GM12878 (cell line): ENCODE data around the gene CFAP92. TPM values are rescaled to one million over a fixed set of nuclear protein-coding genes. Genes with fewer than 3 reads are reported as not detected.

Experiments
- ATAC-seq: fragments of 200-7000 bp; cut with Tn5 transposase; 3 replicates; pipeline ENCODE4 v1.9.1; 2020; ENCODE audit warnings: mild to moderate bottlenecking, moderate library complexity
- BruUV-seq: library from RNA; stranded (reverse); fragments of 400-500 nt; replicated peaks from 2 replicates; lab custom pipeline; 2021; lab: Mats Ljungman, UMichigan
- CTCF ChIA-PET: fragments of 300-600 bp; sonication (Branson Sonifier 250); formaldehyde crosslinking; extraction: SDS; loops from one replicate; lab custom pipeline; 2021; ENCODE audit warnings: inconsistent platforms; lab: Yijun Ruan, JAX
- POLR2A ChIA-PET: fragments of 350-600 bp; formaldehyde crosslinking; extraction: SDS; loops from one replicate; lab custom pipeline; 2021; ENCODE audit warnings: inconsistent platforms; lab: Charles Lee
- RAD21 ChIA-PET: fragments of 300-600 bp; sonication (Branson Sonifier 250); formaldehyde crosslinking; loops from one replicate; lab custom pipeline; 2023; ENCODE audit warnings: antibody characterized with exemption; ENCODE audit not compliant: unreplicated experiment; lab: Charles Lee
- SMC1A ChIA-PET: fragments of 300-600 bp; sonication (Branson Sonifier 250); formaldehyde crosslinking; loops from one replicate; lab custom pipeline; 2023; ENCODE audit not compliant: unreplicated experiment, uncharacterized antibody; lab: Charles Lee
- DNase-seq: peaks from one replicate; pipeline ENCODE4 v3.0.0-alpha.2; 2011; ENCODE audit warnings: low read depth, low spot score
- FAIRE-seq: peaks from 3 replicates; lab custom pipeline; 2011; peaks lifted over from hg19 to GRCh38; lab: Jason Lieb, UNC
- H2AFZ ChIP-seq: 2 replicates; pipeline ENCODE4 v1.6.0; 2011; ENCODE audit warnings: low read depth, low read length, control low read depth; ENCODE audit not compliant: control insufficient read depth
- H3K27ac ChIP-seq: 2 replicates; pipeline ENCODE4 v1.5.1; 2011; ENCODE audit warnings: control low read depth; ENCODE audit not compliant: control insufficient read depth, insufficient read depth
- H3K27me3 ChIP-seq, 2 experiments: replicated peaks in 1 of 2; 2 replicates each; pipeline versions ENCODE4 v1.6.0 to v1.6.1; 2011; ENCODE audit warnings: low read length in 1 of 2; ENCODE audit not compliant: control insufficient read depth in 2 of 2, insufficient read depth in 2 of 2
- H3K36me3 ChIP-seq, 2 experiments: 2 replicates each; pipeline ENCODE4 v1.5.1; 2011; ENCODE audit warnings: low read length in 1 of 2; ENCODE audit not compliant: control insufficient read depth in 2 of 2, insufficient read depth in 2 of 2
- H3K4me1 ChIP-seq: 2 replicates; pipeline ENCODE4 v1.6.1; 2011; ENCODE audit warnings: mild to moderate bottlenecking, low read length, moderate library complexity, mixed read lengths; ENCODE audit not compliant: control insufficient read depth, insufficient read depth
- H3K4me2 ChIP-seq: 2 replicates; pipeline ENCODE4 v1.6.0; 2011; ENCODE audit warnings: control low read depth; ENCODE audit not compliant: control insufficient read depth, insufficient read depth
- H3K4me3 ChIP-seq: fragments of 200-600 bp; sonication (generic); 2 replicates; pipeline ENCODE4 v1.5.1; 2016
- H3K79me2 ChIP-seq: 2 replicates; pipeline ENCODE4 v1.6.0; 2011; ENCODE audit warnings: low read length; ENCODE audit not compliant: control insufficient read depth, insufficient read depth
- H3K9ac ChIP-seq: 2 replicates; pipeline ENCODE4 v1.8.0; 2011; ENCODE audit warnings: low read length, control low read depth, mixed read lengths; ENCODE audit not compliant: control insufficient read depth, insufficient read depth
- H3K9me3 ChIP-seq: replicated peaks from 3 replicates; pipeline ENCODE4 v1.5.1; 2011; ENCODE audit warnings: mild to moderate bottlenecking, low read length; ENCODE audit not compliant: control insufficient read depth, insufficient read depth
- H4K20me1 ChIP-seq: 2 replicates; pipeline ENCODE4 v1.6.0; 2011; ENCODE audit not compliant: control insufficient read depth, insufficient read depth
- ASH2L ChIP-seq: fragments of 300-600, 200-600 bp; sonication (generic); IDR thresholded peaks from 2 replicates; pipeline ENCODE4 v1.6.1; 2017; ENCODE audit warnings: low read depth, mild to moderate bottlenecking, borderline replicate concordance
- BHLHE40 ChIP-seq, 2 experiments: fragments of 450-650 bp in 1 of 2; IDR thresholded peaks; 2 replicates each; pipeline ENCODE4 v1.6.1; 2011 to 2017; ENCODE audit warnings: low read depth in 2 of 2, borderline replicate concordance in 1 of 2, improper control_type of control experiment in 1 of 2, low read length in 1 of 2, mild to moderate bottlenecking in 1 of 2
- JUNB ChIP-seq: IDR thresholded peaks from 2 replicates; pipeline ENCODE4 v1.6.1; 2016; ENCODE audit warnings: antibody characterized with exemption, mild to moderate bottlenecking
- POLR2AphosphoS2 ChIP-seq: IDR thresholded peaks from 2 replicates; pipeline ENCODE4 v1.6.1; 2011; ENCODE audit warnings: low read depth, mild to moderate bottlenecking, low read length, improper control_type of control experiment, moderate library complexity
- RUNX3 ChIP-seq: IDR thresholded peaks from 2 replicates; pipeline ENCODE4 v1.6.1; 2012; ENCODE audit warnings: low read length, inconsistent platforms
- SMAD5 ChIP-seq: IDR thresholded peaks from 2 replicates; pipeline ENCODE4 v1.6.1; 2016; ENCODE audit warnings: antibody characterized with exemption, low read depth
- SRF ChIP-seq, 2 experiments: IDR thresholded peaks; 2 replicates each; pipeline ENCODE4 v1.6.1; 2011; ENCODE audit warnings: low read depth in 2 of 2, low read length in 2 of 2, mild to moderate bottlenecking in 1 of 2, moderate library complexity in 1 of 2
- TBL1XR1 ChIP-seq: IDR thresholded peaks from 2 replicates; pipeline ENCODE4 v1.6.1; 2012; ENCODE audit warnings: low read depth, low read length, improper control_type of control experiment
- YBX1 ChIP-seq: fragments of 450-650 bp; IDR thresholded peaks from 2 replicates; pipeline ENCODE4 v1.6.1; 2016; ENCODE audit warnings: antibody characterized with exemption
- WGBS: methylation state at CpG from one replicate; pipeline ENCODE4 v1.1.6; 2016; ENCODE audit warnings: low lambda C conversion rate; ENCODE audit not compliant: insufficient replicate concordance, insufficient coverage; ENCODE audit errors: missing lambda C conversion rate; 5-methylcytosine and 5-hydroxymethylcytosine counted together
- in situ Hi-C: fragments of 300-500 bp; cut with MboI; formaldehyde crosslinking; loops from 9 replicates; pipeline ENCODE4 v1.14.3; 2018; ENCODE audit warnings: mixed read lengths
- intact Hi-C: fragments of 100-400 bp; cut with micrococcal nuclease; formaldehyde crosslinking; loops from one replicate; pipeline ENCODE4 v1.14.2; 2022; ENCODE audit not compliant: unreplicated experiment
- polyA plus RNA-seq, 11 experiments: library from polyadenylated mRNA; depleted of rRNA in 4 of 11; unstranded in 6 of 11; stranded (reverse) in 5 of 11; fragments of >200 nt; fragmentation: Nextera tagmentation in 4 of 11; fragmentation: Illumina TruSeq in 1 of 11; extraction: Ambion mirVana in 4 of 11; extraction: Trizol in 1 of 11; gene quantifications; 1 replicate in 1 of 11; 2 replicates in 10 of 11; pipeline versions ENCODE4 v1.2.1 to v1.2.3, GENCODE V29; 2011 to 2016; ENCODE audit warnings: inconsistent platforms in 2 of 11, missing spikeins in 2 of 11, low read depth in 1 of 11
- total RNA-seq, 4 experiments: library from RNA; depleted of rRNA in 3 of 4; stranded (reverse); fragments of >200 nt in 3 of 4; fragmentation: Illumina TruSeq in 1 of 4; extraction: Trizol in 1 of 4; gene quantifications; 2 replicates each; pipeline versions ENCODE4 v1.2.1 to v1.2.3, GENCODE V29; 2013 to 2021
- TF ChIP-seq, protein P1 (sequence below): fragments of 450-650 bp; formaldehyde crosslinking; IDR thresholded peaks from 2 replicates; pipeline ENCODE4 v1.4.0; 2022; ENCODE audit warnings: mild to moderate bottlenecking, moderate library complexity
- TF ChIP-seq, protein P2 (sequence below): fragments of 450-650 bp; IDR thresholded peaks from 2 replicates; pipeline ENCODE4 v1.6.1; 2018; ENCODE audit warnings: mild to moderate bottlenecking, low read depth, moderate library complexity; ENCODE audit not compliant: partially characterized antibody
- TF ChIP-seq, protein P3 (sequence below): IDR thresholded peaks from 2 replicates; pipeline ENCODE4 v1.6.1; 2012; ENCODE audit warnings: low read depth, low read length, improper control_type of control experiment
- TF ChIP-seq, protein P4 (sequence below): IDR thresholded peaks from 2 replicates; pipeline ENCODE4 v1.6.1; 2012; ENCODE audit warnings: low read depth, low read length, improper control_type of control experiment
- TF ChIP-seq, protein P5 (sequence below), 3 experiments: IDR thresholded peaks in 2 of 3; conservative IDR thresholded peaks in 1 of 3; 2 replicates each; pipeline ENCODE4 v1.5.1; 2011; ENCODE audit warnings: low read depth in 3 of 3, low read length in 3 of 3, mild to moderate bottlenecking in 3 of 3, control low read depth in 2 of 3, moderate library complexity in 2 of 3, inconsistent platforms in 1 of 3, mixed read lengths in 1 of 3; ENCODE audit not compliant: control insufficient read depth in 2 of 3, insufficient read depth in 1 of 3; ENCODE audit errors: extremely low read depth in 1 of 3

Gene CFAP92
- total and polyA plus RNA-seq, 10 of the 15 experiments (the other 5 are each of a cell fraction or from before 2014, with no cell fraction given): 0.05 to 0.52 (median 0.14) TPM; not detected in 7

DNA sequence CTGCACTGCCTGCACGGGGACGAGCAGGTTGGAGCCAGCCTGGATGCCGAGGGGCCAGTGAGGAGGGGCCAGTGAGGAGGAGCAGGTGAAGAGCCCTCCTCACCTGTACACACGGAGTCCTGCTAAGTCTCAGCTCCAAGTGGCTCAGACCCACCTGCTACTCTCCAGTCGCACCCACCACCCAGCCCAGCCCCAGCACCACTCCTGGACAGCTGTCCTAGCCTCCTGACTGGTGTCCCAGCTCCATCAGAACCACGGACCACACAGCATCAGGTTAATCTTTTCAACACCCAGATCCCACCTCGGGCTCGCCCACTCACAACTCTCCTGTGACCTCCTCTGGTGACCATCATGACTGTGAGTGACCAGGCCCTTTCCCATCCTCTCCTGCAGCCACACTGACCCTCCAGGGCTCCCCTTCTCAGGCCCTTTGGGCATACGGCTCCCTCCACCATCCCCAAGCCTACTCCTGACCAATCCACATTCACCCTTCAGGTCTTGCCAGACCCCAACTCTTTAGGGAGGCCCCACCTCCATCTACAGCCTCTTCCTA lies 21.0 kb upstream of the CFAP92 start:
- Histone ChIP-seq H4K20me1 (no peaks in the 10 kb centered on the region), H3K9me3 (no peaks in the 10 kb centered on the region), H3K4me3 (no peak overlapping the region), H2AFZ (no peak overlapping the region), H3K36me3 (no peaks in the 10 kb centered on the region), H3K9ac (no peak overlapping the region), H3K27ac (no peak overlapping the region), H3K79me2 (no peaks in the 10 kb centered on the region), H3K27me3 (no peaks in the 10 kb centered on the region), H3K4me2 (no peak overlapping the region), H3K4me1 (peaks cover 19% of the 10 kb centered on the region)
- DNase-seq (no peak), ATAC-seq (no peak), FAIRE-seq (no peak)
- BruUV-seq: no TSS peak
- intact Hi-C loops: no loop called here
- ChIA-PET CTCF (interaction anchor here (0.9 to 2.5 kb wide), 2 partner anchors 12 to 44 kb away, joined by 6 to 39 read pairs; no protein-coding TSS in a partner anchor), POLR2A (no interaction called here), SMC1A (no interaction called here), RAD21 (interaction anchor here (0.5 to 2.4 kb wide), 2 partner anchors 44 to 909 kb away, joined by 3 to 26 read pairs; no protein-coding TSS in a partner anchor)
- WGBS: 75% methylated on average over 9 of the region's 9 CpGs
- TF ChIP-seq, protein P1, sequence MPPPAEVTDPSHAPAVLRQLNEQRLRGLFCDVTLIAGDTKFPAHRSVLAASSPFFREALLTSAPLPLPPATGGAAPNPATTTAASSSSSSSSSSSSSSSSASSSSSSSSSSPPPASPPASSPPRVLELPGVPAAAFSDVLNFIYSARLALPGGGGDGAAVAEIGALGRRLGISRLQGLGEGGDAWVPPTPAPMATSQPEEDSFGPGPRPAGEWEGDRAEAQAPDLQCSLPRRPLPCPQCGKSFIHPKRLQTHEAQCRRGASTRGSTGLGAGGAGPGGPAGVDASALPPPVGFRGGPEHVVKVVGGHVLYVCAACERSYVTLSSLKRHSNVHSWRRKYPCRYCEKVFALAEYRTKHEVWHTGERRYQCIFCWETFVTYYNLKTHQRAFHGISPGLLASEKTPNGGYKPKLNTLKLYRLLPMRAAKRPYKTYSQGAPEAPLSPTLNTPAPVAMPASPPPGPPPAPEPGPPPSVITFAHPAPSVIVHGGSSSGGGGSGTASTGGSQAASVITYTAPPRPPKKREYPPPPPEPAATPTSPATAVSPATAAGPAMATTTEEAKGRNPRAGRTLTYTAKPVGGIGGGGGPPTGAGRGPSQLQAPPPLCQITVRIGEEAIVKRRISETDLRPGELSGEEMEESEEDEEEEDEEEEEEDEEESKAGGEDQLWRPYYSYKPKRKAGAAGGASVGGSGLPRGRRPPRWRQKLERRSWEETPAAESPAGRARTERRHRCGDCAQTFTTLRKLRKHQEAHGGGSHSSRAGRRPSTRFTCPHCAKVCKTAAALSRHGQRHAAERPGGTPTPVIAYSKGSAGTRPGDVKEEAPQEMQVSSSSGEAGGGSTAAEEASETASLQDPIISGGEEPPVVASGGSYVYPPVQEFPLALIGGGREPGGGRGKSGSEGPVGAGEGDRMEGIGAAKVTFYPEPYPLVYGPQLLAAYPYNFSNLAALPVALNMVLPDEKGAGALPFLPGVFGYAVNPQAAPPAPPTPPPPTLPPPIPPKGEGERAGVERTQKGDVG: no peak
- TF ChIP-seq POLR2AphosphoS2 (no peak), TBL1XR1 (no peak), SRF (IDR thresholded peaks at IDR 0.05; ENCODE audit: low read depth in 2 of 2, low read length in 2 of 2) (no peak), BHLHE40 (IDR thresholded peaks at IDR 0.05; ENCODE audit: borderline replicate concordance in 1 of 2, low read depth in 2 of 2, low read length in 1 of 2) (no peak), ASH2L (no peak), SMAD5 (no peak), YBX1 (no peak), JUNB (no peak), RUNX3 (no peak)
- TF ChIP-seq, protein P2, sequence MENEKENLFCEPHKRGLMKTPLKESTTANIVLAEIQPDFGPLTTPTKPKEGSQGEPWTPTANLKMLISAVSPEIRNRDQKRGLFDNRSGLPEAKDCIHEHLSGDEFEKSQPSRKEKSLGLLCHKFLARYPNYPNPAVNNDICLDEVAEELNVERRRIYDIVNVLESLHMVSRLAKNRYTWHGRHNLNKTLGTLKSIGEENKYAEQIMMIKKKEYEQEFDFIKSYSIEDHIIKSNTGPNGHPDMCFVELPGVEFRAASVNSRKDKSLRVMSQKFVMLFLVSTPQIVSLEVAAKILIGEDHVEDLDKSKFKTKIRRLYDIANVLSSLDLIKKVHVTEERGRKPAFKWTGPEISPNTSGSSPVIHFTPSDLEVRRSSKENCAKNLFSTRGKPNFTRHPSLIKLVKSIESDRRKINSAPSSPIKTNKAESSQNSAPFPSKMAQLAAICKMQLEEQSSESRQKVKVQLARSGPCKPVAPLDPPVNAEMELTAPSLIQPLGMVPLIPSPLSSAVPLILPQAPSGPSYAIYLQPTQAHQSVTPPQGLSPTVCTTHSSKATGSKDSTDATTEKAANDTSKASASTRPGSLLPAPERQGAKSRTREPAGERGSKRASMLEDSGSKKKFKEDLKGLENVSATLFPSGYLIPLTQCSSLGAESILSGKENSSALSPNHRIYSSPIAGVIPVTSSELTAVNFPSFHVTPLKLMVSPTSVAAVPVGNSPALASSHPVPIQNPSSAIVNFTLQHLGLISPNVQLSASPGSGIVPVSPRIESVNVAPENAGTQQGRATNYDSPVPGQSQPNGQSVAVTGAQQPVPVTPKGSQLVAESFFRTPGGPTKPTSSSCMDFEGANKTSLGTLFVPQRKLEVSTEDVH: no peak
- TF ChIP-seq, protein P3, sequence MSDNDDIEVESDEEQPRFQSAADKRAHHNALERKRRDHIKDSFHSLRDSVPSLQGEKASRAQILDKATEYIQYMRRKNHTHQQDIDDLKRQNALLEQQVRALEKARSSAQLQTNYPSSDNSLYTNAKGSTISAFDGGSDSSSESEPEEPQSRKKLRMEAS: no peak
- TF ChIP-seq, protein P4, sequence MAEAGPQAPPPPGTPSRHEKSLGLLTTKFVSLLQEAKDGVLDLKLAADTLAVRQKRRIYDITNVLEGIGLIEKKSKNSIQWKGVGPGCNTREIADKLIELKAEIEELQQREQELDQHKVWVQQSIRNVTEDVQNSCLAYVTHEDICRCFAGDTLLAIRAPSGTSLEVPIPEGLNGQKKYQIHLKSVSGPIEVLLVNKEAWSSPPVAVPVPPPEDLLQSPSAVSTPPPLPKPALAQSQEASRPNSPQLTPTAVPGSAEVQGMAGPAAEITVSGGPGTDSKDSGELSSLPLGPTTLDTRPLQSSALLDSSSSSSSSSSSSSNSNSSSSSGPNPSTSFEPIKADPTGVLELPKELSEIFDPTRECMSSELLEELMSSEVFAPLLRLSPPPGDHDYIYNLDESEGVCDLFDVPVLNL: no peak
- TF ChIP-seq, protein P5, sequence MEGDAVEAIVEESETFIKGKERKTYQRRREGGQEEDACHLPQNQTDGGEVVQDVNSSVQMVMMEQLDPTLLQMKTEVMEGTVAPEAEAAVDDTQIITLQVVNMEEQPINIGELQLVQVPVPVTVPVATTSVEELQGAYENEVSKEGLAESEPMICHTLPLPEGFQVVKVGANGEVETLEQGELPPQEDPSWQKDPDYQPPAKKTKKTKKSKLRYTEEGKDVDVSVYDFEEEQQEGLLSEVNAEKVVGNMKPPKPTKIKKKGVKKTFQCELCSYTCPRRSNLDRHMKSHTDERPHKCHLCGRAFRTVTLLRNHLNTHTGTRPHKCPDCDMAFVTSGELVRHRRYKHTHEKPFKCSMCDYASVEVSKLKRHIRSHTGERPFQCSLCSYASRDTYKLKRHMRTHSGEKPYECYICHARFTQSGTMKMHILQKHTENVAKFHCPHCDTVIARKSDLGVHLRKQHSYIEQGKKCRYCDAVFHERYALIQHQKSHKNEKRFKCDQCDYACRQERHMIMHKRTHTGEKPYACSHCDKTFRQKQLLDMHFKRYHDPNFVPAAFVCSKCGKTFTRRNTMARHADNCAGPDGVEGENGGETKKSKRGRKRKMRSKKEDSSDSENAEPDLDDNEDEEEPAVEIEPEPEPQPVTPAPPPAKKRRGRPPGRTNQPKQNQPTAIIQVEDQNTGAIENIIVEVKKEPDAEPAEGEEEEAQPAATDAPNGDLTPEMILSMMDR (IDR thresholded peaks at IDR 0.05 in 2 of 3, conservative IDR thresholded peaks at IDR 0.05 in 1 of 3; ENCODE audit: control insufficient read depth in 2 of 3, extremely low read depth in 1 of 3, insufficient read depth in 1 of 3, low read depth in 3 of 3, low read length in 3 of 3): no peak
- in situ Hi-C loops: no loop called here
